Endodermal cell (in vitro differentiated cells): Measurements from ENCODE around the gene HIP1. TPM values are rescaled to one million over a fixed set of nuclear protein-coding genes. Genes with fewer than 3 reads are reported as not detected.
"Not testable (repeated sequence)": the region's sequence is repeated elsewhere in the genome, so short reads cannot be mapped to it uniquely, and the experiment has no call there.

ENCODE experiments used
- DNase-seq: peaks from one replicate; pipeline ENCODE4 v3.0.0-alpha.2; 2017
- H3K27ac ChIP-seq: 2 replicates; pipeline ENCODE4 v1.5.1; 2013; ENCODE audit warnings: mild to moderate bottlenecking, low read depth, low read length, moderate library complexity
- H3K27me3 ChIP-seq: 2 replicates; pipeline ENCODE4 v1.6.1; 2013; ENCODE audit warnings: mild to moderate bottlenecking, low read length, moderate library complexity; ENCODE audit not compliant: insufficient read depth, control insufficient read depth, poor library complexity, severe bottlenecking
- H3K36me3 ChIP-seq: 2 replicates; pipeline ENCODE4 v1.7.0; 2013; ENCODE audit warnings: mild to moderate bottlenecking, low read length, moderate library complexity; ENCODE audit not compliant: control insufficient read depth, insufficient read depth
- H3K4me1 ChIP-seq: one replicate; pipeline ENCODE4 v1.7.0; 2013; ENCODE audit warnings: low read length; ENCODE audit not compliant: control insufficient read depth, insufficient read depth
- H3K4me3 ChIP-seq: 2 replicates; pipeline ENCODE4 v1.5.1; 2013; ENCODE audit warnings: mild to moderate bottlenecking, low read length, moderate library complexity
- H3K9ac ChIP-seq: 2 replicates; pipeline ENCODE4 v1.6.1; 2013; ENCODE audit warnings: mild to moderate bottlenecking, low read length, moderate library complexity; ENCODE audit not compliant: poor library complexity, severe bottlenecking; ENCODE audit errors: extremely low read depth
- H3K9me3 ChIP-seq: 2 replicates; pipeline ENCODE4 v1.6.1; 2013; ENCODE audit warnings: mild to moderate bottlenecking, low read length, moderate library complexity; ENCODE audit not compliant: control insufficient read depth
- H3K27ac Mint-ChIP-seq: 2 replicates; pipeline ENCODE4 v1.8.0; 2020; ENCODE audit warnings: mixed read lengths
- H3K27me3 Mint-ChIP-seq: 2 replicates; pipeline ENCODE4 v1.8.0; 2021; ENCODE audit warnings: mild to moderate bottlenecking, mixed read lengths; ENCODE audit not compliant: insufficient read depth
- H3K36me3 Mint-ChIP-seq: 2 replicates; pipeline ENCODE4 v1.8.0; 2020; ENCODE audit warnings: low read depth, mixed read lengths
- H3K4me1 Mint-ChIP-seq: 2 replicates; pipeline ENCODE4 v1.8.0; 2020; ENCODE audit warnings: mixed read lengths
- H3K4me3 Mint-ChIP-seq: 2 replicates; pipeline ENCODE4 v1.8.0; 2020; ENCODE audit warnings: mild to moderate bottlenecking, moderate library complexity, mixed read lengths
- H3K9me3 Mint-ChIP-seq: 2 replicates; pipeline ENCODE4 v1.8.0; 2020; ENCODE audit warnings: mild to moderate bottlenecking, mixed read lengths
- CTCF ChIP-seq: fragments of 200-600 bp; sonication (generic); conservative IDR thresholded peaks from 2 replicates; pipeline ENCODE4 v1.5.0; 2021; ENCODE audit warnings: antibody characterized with exemption, mild to moderate bottlenecking
- WGBS, 2 experiments: methylation state at CpG; one replicate each; pipeline versions ENCODE4 v1.1.5 to v1.1.7; 2013; ENCODE audit warnings: missing lambda C conversion rate in 2 of 2, mixed read lengths in 1 of 2; ENCODE audit not compliant: insufficient coverage in 1 of 2, insufficient read length in 1 of 2; 5-methylcytosine and 5-hydroxymethylcytosine counted together
- total RNA-seq, 2 donors: library from RNA; stranded (reverse); fragmentation: NEBNext Ultra II Directional in 1 of 2; extraction: Animal tissue kit (Norgen Biotek cat#: 25700) in 1 of 2; gene quantifications; 2 replicates in 1 of 2; 3 replicates in 1 of 2; pipeline ENCODE4 v1.2.1, GENCODE V29; 2021

The HIP1 gene
- total RNA-seq, 2 donors from 2014 or later = 64.7 to 70.0 TPM

- Histone ChIP-seq H3K4me1 (no peaks in the 10 kb centered on the region), H3K27ac (no peak overlapping the region), H3K9me3 (no peaks in the 10 kb centered on the region), H3K9ac (no peak overlapping the region), H3K27me3 (no peaks in the 10 kb centered on the region), H3K4me3 (no peak overlapping the region), H3K36me3 (peaks cover 71% of the 10 kb centered on the region)
- H3K9me3 Mint-ChIP-seq = no peaks in the 10 kb centered on the region
- no peak overlapping the region for H3K27ac Mint-ChIP-seq
- DNase-seq = no peak
- H3K4me3 Mint-ChIP-seq = no peak overlapping the region
- no peaks in the 10 kb centered on the region for H3K27me3 Mint-ChIP-seq
- TF ChIP-seq CTCF = no peak
- peaks cover 2% of the 10 kb centered on the region for H3K4me1 Mint-ChIP-seq
- peaks cover 57% of the 10 kb centered on the region for H3K36me3 Mint-ChIP-seq
- WGBS, 2 experiments = 90 to 96% methylated on average over 2 to 5 of the region's 5 CpGs
Measured at GRCh38 chr7:75572396-75572795, 166.3 kb downstream of the HIP1 start.

DNA sequence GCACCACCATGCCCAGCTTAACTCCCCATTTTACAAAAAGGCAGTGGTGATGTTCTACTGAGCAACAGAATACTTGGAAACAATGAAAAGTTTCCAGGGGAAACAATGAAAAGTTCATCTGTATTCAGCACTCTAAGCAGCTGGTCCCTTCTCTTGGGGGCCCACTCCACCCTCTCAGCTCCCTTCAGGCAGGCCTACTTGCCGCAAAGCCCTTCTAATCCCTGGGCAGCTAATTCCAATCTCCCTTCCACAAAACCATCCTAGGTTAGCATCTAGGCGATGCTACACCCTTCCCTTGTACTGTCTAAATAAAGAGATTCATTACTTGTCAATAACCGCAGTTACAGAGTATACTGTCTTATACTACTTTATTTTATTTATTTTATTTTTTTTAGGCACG lies 167.5 kb downstream of the HIP1 start:
- no peaks in the 10 kb centered on the region for H3K27me3 Mint-ChIP-seq
- no peak for TF ChIP-seq CTCF
- peaks cover 66% of the 10 kb centered on the region for H3K36me3 Mint-ChIP-seq
- Histone ChIP-seq H3K9me3 (no peaks in the 10 kb centered on the region), H3K27ac (no peak overlapping the region), H3K4me3 (no peak overlapping the region), H3K27me3 (no peaks in the 10 kb centered on the region), H3K4me1 (no peaks in the 10 kb centered on the region), H3K9ac (no peak overlapping the region), H3K36me3 (peaks cover 70% of the 10 kb centered on the region)
- no peak overlapping the region for H3K4me3 Mint-ChIP-seq
- no peak for DNase-seq
- peaks cover 2% of the 10 kb centered on the region for H3K4me1 Mint-ChIP-seq
- WGBS, 2 experiments = 93 to 97% methylated on average over 2 to 4 of the region's 4 CpGs
- no peaks in the 10 kb centered on the region for H3K9me3 Mint-ChIP-seq
- no peak overlapping the region for H3K27ac Mint-ChIP-seq

DNA sequence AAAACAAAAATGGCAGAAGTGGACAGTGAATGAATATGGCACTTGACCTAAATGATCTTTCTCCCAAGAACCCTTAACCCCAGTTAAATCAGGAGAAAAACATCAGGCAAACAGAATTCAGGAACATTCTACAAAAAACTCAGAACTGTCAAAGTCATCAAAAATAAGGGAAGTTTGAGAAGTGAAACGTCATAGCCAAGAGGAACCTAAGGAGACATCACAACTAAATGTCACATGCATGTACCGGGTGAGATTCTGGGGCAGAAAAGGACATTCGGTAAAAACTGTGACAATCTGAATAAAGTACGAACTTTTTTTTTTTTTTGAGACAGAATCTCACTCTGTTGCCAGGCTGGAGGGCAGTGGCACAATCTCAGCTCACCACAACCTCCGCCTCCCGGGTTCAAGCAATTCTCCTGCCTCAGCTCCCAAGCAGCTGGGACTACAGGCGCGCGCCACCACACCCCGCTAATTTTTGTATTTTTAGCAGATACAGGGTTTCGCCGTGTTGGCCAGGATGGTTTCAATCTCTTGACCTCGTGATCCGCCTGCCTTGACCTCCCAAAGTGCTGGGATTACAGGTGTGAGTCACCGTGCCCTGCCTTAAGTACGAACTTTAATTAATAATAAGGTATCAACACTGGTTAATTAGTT lies 169.0 kb downstream of the HIP1 start:
- H3K27ac ChIP-seq, H3K9me3 Mint-ChIP-seq: not testable (repeated sequence)

More for the DNA sequence above, 169.0 kb downstream of the HIP1 start:
- H3K36me3 ChIP-seq = peaks cover 74% of the 10 kb centered on the region
- not testable (repeated sequence) for H3K4me3 Mint-ChIP-seq, H3K9ac ChIP-seq, H3K9me3 ChIP-seq, H3K4me3 ChIP-seq, DNase-seq, H3K4me1 ChIP-seq, H3K27ac Mint-ChIP-seq, H3K4me1 Mint-ChIP-seq, H3K27me3 ChIP-seq, H3K27me3 Mint-ChIP-seq
- 94 to 96% methylated on average over 16 of the region's 16 CpGs for WGBS, 2 experiments
- H3K36me3 Mint-ChIP-seq = peaks cover 72% of the 10 kb centered on the region
